Ishikawa (cell line): ENCODE data around the gene KBTBD7.

ENCODE experiments used
- CEBPB ChIP-seq: IDR thresholded peaks from 2 replicates; pipeline ENCODE4 v1.6.1; 2012
- CREB1 ChIP-seq: IDR thresholded peaks from 2 replicates; pipeline ENCODE4 v1.6.1; 2012; ENCODE audit warnings: low read depth
- EGR1 ChIP-seq: IDR thresholded peaks from 2 replicates; pipeline ENCODE4 v1.6.1; 2012
- EP300 ChIP-seq: IDR thresholded peaks from 2 replicates; pipeline ENCODE4 v1.6.1; 2012; ENCODE audit warnings: borderline replicate concordance
- FOXM1 ChIP-seq: IDR thresholded peaks from 2 replicates; pipeline ENCODE4 v1.6.1; 2012; ENCODE audit warnings: low read depth, borderline replicate concordance
- NFIC ChIP-seq: IDR thresholded peaks from 2 replicates; pipeline ENCODE4 v1.6.1; 2012
- RAD21 ChIP-seq: IDR thresholded peaks from 2 replicates; pipeline ENCODE4 v1.6.1; 2012; ENCODE audit warnings: low read depth
- TAF1 ChIP-seq: IDR thresholded peaks from 2 replicates; pipeline ENCODE4 v1.6.1; 2012; ENCODE audit warnings: low read depth, mild to moderate bottlenecking
- TCF12 ChIP-seq: IDR thresholded peaks from 2 replicates; pipeline ENCODE4 v1.6.1; 2012; ENCODE audit warnings: low read depth
- TEAD4 ChIP-seq: IDR thresholded peaks from 2 replicates; pipeline ENCODE4 v1.6.1; 2012
- YY1 ChIP-seq: IDR thresholded peaks from 2 replicates; pipeline ENCODE4 v1.6.1; 2012; ENCODE audit warnings: low read depth
- ZBTB7A ChIP-seq: IDR thresholded peaks from 2 replicates; pipeline ENCODE4 v1.6.1; 2012; ENCODE audit warnings: low read depth
- TF ChIP-seq, protein P1 (sequence below): IDR thresholded peaks from 2 replicates; pipeline ENCODE4 v1.6.1; 2012
- TF ChIP-seq, protein P2 (sequence below): IDR thresholded peaks from 2 replicates; pipeline ENCODE4 v1.6.1; 2012; ENCODE audit warnings: low read depth, mild to moderate bottlenecking
- TF ChIP-seq, protein P3 (sequence below): IDR thresholded peaks from 2 replicates; pipeline ENCODE4 v1.6.1; 2012

Gene KBTBD7

DNA sequence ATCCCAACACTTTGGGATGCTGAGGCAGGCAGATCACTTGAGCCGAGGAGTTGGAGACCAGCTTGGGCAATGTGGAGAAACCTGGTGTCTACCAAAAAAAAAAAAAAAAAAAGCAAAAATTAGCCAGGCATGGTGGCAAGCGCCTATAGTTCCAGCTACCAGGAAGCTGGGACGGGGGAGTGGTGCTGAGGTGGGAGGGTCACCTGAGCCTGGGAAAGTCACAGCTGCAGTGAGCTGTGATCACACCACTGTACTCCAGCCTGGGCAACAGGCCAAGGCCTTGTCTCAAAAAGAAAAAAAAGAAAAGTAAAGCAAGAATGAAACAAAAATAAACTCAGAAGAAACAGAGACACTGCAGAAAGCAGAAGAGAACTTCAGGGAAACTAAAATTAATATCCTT is 37.4 kb upstream of the KBTBD7 start:
- no peak for TF ChIP-seq YY1
- no peak for TF ChIP-seq TAF1
- peak; percentile 87 for TF ChIP-seq NFIC
- TF ChIP-seq, protein P1, sequence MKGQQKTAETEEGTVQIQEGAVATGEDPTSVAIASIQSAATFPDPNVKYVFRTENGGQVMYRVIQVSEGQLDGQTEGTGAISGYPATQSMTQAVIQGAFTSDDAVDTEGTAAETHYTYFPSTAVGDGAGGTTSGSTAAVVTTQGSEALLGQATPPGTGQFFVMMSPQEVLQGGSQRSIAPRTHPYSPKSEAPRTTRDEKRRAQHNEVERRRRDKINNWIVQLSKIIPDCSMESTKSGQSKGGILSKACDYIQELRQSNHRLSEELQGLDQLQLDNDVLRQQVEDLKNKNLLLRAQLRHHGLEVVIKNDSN = peak; percentile 64; the same call in 1 of the 2 replicates
- TF ChIP-seq TCF12 = peak; percentile 57; the same call in 1 of the 2 replicates
- no peak for TF ChIP-seq RAD21
- TF ChIP-seq FOXM1 = no peak
- TF ChIP-seq, protein P2, sequence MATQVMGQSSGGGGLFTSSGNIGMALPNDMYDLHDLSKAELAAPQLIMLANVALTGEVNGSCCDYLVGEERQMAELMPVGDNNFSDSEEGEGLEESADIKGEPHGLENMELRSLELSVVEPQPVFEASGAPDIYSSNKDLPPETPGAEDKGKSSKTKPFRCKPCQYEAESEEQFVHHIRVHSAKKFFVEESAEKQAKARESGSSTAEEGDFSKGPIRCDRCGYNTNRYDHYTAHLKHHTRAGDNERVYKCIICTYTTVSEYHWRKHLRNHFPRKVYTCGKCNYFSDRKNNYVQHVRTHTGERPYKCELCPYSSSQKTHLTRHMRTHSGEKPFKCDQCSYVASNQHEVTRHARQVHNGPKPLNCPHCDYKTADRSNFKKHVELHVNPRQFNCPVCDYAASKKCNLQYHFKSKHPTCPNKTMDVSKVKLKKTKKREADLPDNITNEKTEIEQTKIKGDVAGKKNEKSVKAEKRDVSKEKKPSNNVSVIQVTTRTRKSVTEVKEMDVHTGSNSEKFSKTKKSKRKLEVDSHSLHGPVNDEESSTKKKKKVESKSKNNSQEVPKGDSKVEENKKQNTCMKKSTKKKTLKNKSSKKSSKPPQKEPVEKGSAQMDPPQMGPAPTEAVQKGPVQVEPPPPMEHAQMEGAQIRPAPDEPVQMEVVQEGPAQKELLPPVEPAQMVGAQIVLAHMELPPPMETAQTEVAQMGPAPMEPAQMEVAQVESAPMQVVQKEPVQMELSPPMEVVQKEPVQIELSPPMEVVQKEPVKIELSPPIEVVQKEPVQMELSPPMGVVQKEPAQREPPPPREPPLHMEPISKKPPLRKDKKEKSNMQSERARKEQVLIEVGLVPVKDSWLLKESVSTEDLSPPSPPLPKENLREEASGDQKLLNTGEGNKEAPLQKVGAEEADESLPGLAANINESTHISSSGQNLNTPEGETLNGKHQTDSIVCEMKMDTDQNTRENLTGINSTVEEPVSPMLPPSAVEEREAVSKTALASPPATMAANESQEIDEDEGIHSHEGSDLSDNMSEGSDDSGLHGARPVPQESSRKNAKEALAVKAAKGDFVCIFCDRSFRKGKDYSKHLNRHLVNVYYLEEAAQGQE = no peak
- no peak for TF ChIP-seq TEAD4
- TF ChIP-seq, protein P3, sequence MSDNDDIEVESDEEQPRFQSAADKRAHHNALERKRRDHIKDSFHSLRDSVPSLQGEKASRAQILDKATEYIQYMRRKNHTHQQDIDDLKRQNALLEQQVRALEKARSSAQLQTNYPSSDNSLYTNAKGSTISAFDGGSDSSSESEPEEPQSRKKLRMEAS = no peak; the same call in 1 of the 2 replicates
- no peak for TF ChIP-seq ZBTB7A

GRCh38 chr13:41231025-41231677 is 36.8 kb upstream of the KBTBD7 start:
- TF ChIP-seq YY1 (no peak), RAD21 (no peak), FOXM1 (no peak), CEBPB (no peak), TCF12 (no peak), EP300 (no peak), ZBTB7A (no peak), TEAD4 (no peak), EGR1 (no peak), NFIC (no peak), TAF1 (no peak), CREB1 (no peak)
- TF ChIP-seq, protein P2 = no peak
- TF ChIP-seq, protein P1 = no peak
- TF ChIP-seq, protein P3 = no peak

GRCh38 chr13:41229356-41229755 is 35.0 kb upstream of the KBTBD7 start:
- TF ChIP-seq, protein P2 = no peak
- TF ChIP-seq NFIC (no peak), ZBTB7A (no peak), TAF1 (no peak), EP300 (no peak)
- TF ChIP-seq, protein P3 = no peak
